GM12878 (cell line): ENCODE measurements around the gene BRWD1. TPM values are rescaled to one million over a fixed set of nuclear protein-coding genes. Genes with fewer than 3 reads are reported as not detected.
A peak's percentile ranks its signal among the peaks of the same experiment; 100 is the strongest.

ENCODE experiments used
- BCL11A ChIP-seq: IDR thresholded peaks from 2 replicates; pipeline ENCODE4 v1.6.1; 2011; ENCODE audit warnings: low read depth, low read length
- BHLHE40 ChIP-seq, 2 experiments: fragments of 450-650 bp in 1 of 2; IDR thresholded peaks; 2 replicates each; pipeline ENCODE4 v1.6.1; 2011 to 2017; ENCODE audit warnings: low read depth in 2 of 2, borderline replicate concordance in 1 of 2, improper control_type of control experiment in 1 of 2, low read length in 1 of 2, mild to moderate bottlenecking in 1 of 2
- BRCA1 ChIP-seq: IDR thresholded peaks from 2 replicates; pipeline ENCODE4 v1.6.1; 2011; ENCODE audit warnings: low read depth, low read length, improper control_type of control experiment
- CEBPB ChIP-seq, 2 experiments: fragments of 150-350 bp in 1 of 2; IDR thresholded peaks; 2 replicates each; pipeline ENCODE4 v1.6.1; 2012 to 2014; ENCODE audit warnings: low read depth in 2 of 2, low read length in 2 of 2, borderline replicate concordance in 1 of 2, inconsistent platforms in 1 of 2
- GATAD2B ChIP-seq: fragments of 450-650 bp; conservative IDR thresholded peaks from 2 replicates; pipeline ENCODE4 v1.6.1; 2017; ENCODE audit warnings: low read depth, mild to moderate bottlenecking, moderate library complexity
- KAT2A ChIP-seq: conservative IDR thresholded peaks from 2 replicates; pipeline ENCODE4 v1.6.1; 2011; ENCODE audit warnings: low read depth, low read length; ENCODE audit not compliant: control insufficient read depth
- NFXL1 ChIP-seq: fragments of 450-650 bp; IDR thresholded peaks from 2 replicates; pipeline ENCODE4 v1.6.1; 2017; ENCODE audit warnings: antibody characterized with exemption, mild to moderate bottlenecking, borderline replicate concordance
- NR2C1 ChIP-seq: fragments of 450-650 bp; IDR thresholded peaks from 2 replicates; pipeline ENCODE4 v1.6.1; 2017; ENCODE audit warnings: antibody characterized with exemption, mild to moderate bottlenecking, moderate library complexity
- POU2F2 ChIP-seq: IDR thresholded peaks from 3 replicates; pipeline ENCODE4 v1.6.1; 2011; ENCODE audit warnings: low read depth, mild to moderate bottlenecking, low read length, borderline replicate concordance
- SUPT20H ChIP-seq: IDR thresholded peaks from 2 replicates; pipeline ENCODE4 v1.6.1; 2011; ENCODE audit warnings: low read depth, mild to moderate bottlenecking, low read length, moderate library complexity, borderline replicate concordance; ENCODE audit not compliant: control insufficient read depth
- TARDBP ChIP-seq: IDR thresholded peaks from 2 replicates; pipeline ENCODE4 v1.6.1; 2016; ENCODE audit warnings: borderline replicate concordance
- polyA plus RNA-seq, 11 experiments: library from polyadenylated mRNA; depleted of rRNA in 4 of 11; unstranded in 6 of 11; stranded (reverse) in 5 of 11; fragments of >200 nt; fragmentation: Nextera tagmentation in 4 of 11; fragmentation: Illumina TruSeq in 1 of 11; extraction: Ambion mirVana in 4 of 11; extraction: Trizol in 1 of 11; gene quantifications; 1 replicate in 1 of 11; 2 replicates in 10 of 11; pipeline versions ENCODE4 v1.2.1 to v1.2.3, GENCODE V29; 2011 to 2016; ENCODE audit warnings: inconsistent platforms in 2 of 11, missing spikeins in 2 of 11, low read depth in 1 of 11
- total RNA-seq, 4 experiments: library from RNA; depleted of rRNA in 3 of 4; stranded (reverse); fragments of >200 nt in 3 of 4; fragmentation: Illumina TruSeq in 1 of 4; extraction: Trizol in 1 of 4; gene quantifications; 2 replicates each; pipeline versions ENCODE4 v1.2.1 to v1.2.3, GENCODE V29; 2013 to 2021
- TF ChIP-seq, protein P1 (sequence below): fragments of 450-650 bp; formaldehyde crosslinking; IDR thresholded peaks from 2 replicates; pipeline ENCODE4 v1.4.0; 2022; ENCODE audit warnings: mild to moderate bottlenecking, moderate library complexity
- TF ChIP-seq, protein P2 (sequence below): fragments of 450-650 bp; IDR thresholded peaks from 2 replicates; pipeline ENCODE4 v1.6.1; 2016; ENCODE audit warnings: mild to moderate bottlenecking, moderate library complexity, borderline replicate concordance
- TF ChIP-seq, protein P3 (sequence below): fragments of 450-650 bp; IDR thresholded peaks from 2 replicates; pipeline ENCODE4 v1.6.1; 2017; ENCODE audit warnings: antibody characterized with exemption, mild to moderate bottlenecking, moderate library complexity
- TF ChIP-seq, protein P4 (sequence below): fragments of 150-350 bp; IDR thresholded peaks from 2 replicates; pipeline ENCODE4 v1.6.1; 2016; ENCODE audit warnings: low read depth, low read length

BRWD1 gene
- total and polyA plus RNA-seq, 10 of the 15 experiments (the other 5 are each of a cell fraction or from before 2014, with no cell fraction given) = 3.1 to 19.0 (median 13.5) TPM

DNA sequence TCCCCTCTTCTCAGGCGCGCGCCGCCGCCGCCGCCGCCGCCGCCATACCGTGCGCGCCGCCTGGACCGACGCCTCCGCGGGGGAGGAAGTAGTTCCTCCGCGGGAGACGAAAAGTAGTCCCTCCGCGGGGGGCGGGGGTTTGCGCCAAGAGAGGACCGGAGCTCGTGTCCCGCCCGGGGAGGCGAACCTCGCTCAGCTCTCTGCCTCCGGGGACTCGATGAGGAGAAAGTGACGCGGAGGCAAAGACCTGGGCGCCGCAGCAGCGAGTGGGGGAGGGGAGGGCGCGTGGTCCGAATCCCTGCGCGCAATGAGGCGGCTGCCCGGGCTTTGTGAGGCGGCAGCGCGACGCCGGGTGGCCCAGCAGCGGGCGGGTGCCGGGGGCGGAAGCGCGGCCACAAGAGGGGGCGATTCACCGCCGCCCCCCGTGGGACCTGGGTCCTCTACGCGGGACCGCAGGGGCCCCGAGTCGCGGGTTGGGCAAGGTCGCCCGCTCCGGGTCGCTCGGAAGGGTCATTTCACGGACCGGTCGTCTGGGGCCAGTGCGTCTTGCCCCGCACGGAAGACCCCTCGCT is at the start of gene BRWD1 (continued):
- TF ChIP-seq, protein P1, sequence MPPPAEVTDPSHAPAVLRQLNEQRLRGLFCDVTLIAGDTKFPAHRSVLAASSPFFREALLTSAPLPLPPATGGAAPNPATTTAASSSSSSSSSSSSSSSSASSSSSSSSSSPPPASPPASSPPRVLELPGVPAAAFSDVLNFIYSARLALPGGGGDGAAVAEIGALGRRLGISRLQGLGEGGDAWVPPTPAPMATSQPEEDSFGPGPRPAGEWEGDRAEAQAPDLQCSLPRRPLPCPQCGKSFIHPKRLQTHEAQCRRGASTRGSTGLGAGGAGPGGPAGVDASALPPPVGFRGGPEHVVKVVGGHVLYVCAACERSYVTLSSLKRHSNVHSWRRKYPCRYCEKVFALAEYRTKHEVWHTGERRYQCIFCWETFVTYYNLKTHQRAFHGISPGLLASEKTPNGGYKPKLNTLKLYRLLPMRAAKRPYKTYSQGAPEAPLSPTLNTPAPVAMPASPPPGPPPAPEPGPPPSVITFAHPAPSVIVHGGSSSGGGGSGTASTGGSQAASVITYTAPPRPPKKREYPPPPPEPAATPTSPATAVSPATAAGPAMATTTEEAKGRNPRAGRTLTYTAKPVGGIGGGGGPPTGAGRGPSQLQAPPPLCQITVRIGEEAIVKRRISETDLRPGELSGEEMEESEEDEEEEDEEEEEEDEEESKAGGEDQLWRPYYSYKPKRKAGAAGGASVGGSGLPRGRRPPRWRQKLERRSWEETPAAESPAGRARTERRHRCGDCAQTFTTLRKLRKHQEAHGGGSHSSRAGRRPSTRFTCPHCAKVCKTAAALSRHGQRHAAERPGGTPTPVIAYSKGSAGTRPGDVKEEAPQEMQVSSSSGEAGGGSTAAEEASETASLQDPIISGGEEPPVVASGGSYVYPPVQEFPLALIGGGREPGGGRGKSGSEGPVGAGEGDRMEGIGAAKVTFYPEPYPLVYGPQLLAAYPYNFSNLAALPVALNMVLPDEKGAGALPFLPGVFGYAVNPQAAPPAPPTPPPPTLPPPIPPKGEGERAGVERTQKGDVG (CRISPR knock-in tag) = no peak
- peak; percentile 60 for TF ChIP-seq NR2C1
- TF ChIP-seq BCL11A = no peak
- TF ChIP-seq SUPT20H = no peak
- peak; percentile 95 for TF ChIP-seq TARDBP
- TF ChIP-seq CEBPB (IDR thresholded peaks at IDR 0.05; ENCODE audit: borderline replicate concordance in 1 of 2, low read depth in 2 of 2, low read length in 2 of 2) = no peak
- TF ChIP-seq, protein P2, sequence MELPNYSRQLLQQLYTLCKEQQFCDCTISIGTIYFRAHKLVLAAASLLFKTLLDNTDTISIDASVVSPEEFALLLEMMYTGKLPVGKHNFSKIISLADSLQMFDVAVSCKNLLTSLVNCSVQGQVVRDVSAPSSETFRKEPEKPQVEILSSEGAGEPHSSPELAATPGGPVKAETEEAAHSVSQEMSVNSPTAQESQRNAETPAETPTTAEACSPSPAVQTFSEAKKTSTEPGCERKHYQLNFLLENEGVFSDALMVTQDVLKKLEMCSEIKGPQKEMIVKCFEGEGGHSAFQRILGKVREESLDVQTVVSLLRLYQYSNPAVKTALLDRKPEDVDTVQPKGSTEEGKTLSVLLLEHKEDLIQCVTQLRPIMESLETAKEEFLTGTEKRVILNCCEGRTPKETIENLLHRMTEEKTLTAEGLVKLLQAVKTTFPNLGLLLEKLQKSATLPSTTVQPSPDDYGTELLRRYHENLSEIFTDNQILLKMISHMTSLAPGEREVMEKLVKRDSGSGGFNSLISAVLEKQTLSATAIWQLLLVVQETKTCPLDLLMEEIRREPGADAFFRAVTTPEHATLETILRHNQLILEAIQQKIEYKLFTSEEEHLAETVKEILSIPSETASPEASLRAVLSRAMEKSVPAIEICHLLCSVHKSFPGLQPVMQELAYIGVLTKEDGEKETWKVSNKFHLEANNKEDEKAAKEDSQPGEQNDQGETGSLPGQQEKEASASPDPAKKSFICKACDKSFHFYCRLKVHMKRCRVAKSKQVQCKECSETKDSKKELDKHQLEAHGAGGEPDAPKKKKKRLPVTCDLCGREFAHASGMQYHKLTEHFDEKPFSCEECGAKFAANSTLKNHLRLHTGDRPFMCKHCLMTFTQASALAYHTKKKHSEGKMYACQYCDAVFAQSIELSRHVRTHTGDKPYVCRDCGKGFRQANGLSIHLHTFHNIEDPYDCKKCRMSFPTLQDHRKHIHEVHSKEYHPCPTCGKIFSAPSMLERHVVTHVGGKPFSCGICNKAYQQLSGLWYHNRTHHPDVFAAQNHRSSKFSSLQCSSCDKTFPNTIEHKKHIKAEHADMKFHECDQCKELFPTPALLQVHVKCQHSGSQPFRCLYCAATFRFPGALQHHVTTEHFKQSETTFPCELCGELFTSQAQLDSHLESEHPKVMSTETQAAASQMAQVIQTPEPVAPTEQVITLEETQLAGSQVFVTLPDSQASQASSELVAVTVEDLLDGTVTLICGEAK = peak; percentile 71; the same call in 1 of the 2 replicates
- TF ChIP-seq KAT2A = no peak
- TF ChIP-seq, protein P3, sequence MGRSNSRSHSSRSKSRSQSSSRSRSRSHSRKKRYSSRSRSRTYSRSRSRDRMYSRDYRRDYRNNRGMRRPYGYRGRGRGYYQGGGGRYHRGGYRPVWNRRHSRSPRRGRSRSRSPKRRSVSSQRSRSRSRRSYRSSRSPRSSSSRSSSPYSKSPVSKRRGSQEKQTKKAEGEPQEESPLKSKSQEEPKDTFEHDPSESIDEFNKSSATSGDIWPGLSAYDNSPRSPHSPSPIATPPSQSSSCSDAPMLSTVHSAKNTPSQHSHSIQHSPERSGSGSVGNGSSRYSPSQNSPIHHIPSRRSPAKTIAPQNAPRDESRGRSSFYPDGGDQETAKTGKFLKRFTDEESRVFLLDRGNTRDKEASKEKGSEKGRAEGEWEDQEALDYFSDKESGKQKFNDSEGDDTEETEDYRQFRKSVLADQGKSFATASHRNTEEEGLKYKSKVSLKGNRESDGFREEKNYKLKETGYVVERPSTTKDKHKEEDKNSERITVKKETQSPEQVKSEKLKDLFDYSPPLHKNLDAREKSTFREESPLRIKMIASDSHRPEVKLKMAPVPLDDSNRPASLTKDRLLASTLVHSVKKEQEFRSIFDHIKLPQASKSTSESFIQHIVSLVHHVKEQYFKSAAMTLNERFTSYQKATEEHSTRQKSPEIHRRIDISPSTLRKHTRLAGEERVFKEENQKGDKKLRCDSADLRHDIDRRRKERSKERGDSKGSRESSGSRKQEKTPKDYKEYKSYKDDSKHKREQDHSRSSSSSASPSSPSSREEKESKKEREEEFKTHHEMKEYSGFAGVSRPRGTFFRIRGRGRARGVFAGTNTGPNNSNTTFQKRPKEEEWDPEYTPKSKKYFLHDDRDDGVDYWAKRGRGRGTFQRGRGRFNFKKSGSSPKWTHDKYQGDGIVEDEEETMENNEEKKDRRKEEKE = no peak
- no peak for TF ChIP-seq NFXL1
- peak; percentile 99 for TF ChIP-seq GATAD2B
- peak; percentile 5 to 86; a peak in 2 of 4 replicates for TF ChIP-seq BHLHE40 (IDR thresholded peaks at IDR 0.05; ENCODE audit: borderline replicate concordance in 1 of 2, low read depth in 2 of 2, low read length in 1 of 2)
- TF ChIP-seq, protein P4, sequence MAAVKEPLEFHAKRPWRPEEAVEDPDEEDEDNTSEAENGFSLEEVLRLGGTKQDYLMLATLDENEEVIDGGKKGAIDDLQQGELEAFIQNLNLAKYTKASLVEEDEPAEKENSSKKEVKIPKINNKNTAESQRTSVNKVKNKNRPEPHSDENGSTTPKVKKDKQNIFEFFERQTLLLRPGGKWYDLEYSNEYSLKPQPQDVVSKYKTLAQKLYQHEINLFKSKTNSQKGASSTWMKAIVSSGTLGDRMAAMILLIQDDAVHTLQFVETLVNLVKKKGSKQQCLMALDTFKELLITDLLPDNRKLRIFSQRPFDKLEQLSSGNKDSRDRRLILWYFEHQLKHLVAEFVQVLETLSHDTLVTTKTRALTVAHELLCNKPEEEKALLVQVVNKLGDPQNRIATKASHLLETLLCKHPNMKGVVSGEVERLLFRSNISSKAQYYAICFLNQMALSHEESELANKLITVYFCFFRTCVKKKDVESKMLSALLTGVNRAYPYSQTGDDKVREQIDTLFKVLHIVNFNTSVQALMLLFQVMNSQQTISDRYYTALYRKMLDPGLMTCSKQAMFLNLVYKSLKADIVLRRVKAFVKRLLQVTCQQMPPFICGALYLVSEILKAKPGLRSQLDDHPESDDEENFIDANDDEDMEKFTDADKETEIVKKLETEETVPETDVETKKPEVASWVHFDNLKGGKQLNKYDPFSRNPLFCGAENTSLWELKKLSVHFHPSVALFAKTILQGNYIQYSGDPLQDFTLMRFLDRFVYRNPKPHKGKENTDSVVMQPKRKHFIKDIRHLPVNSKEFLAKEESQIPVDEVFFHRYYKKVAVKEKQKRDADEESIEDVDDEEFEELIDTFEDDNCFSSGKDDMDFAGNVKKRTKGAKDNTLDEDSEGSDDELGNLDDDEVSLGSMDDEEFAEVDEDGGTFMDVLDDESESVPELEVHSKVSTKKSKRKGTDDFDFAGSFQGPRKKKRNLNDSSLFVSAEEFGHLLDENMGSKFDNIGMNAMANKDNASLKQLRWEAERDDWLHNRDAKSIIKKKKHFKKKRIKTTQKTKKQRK = no peak
- TF ChIP-seq BRCA1 = peak; percentile 31; the same call in 1 of the 2 replicates
- peak; percentile 41; the same call in 1 of the 3 replicates for TF ChIP-seq POU2F2
